HG02973 (cell line): ENCODE data around the gene SFTPD.
"Not testable (repeated sequence)": the region's sequence is repeated elsewhere in the genome, so short reads cannot be mapped to it uniquely, and the experiment has no call there.

Source experiments
- ATAC-seq: cut with Tn5 transposase; IDR thresholded peaks from one replicate; pipeline ENCODE4 v1.9.1; 2021; ENCODE audit warnings: moderate library complexity; ENCODE audit not compliant: unreplicated experiment

The SFTPD gene

DNA sequence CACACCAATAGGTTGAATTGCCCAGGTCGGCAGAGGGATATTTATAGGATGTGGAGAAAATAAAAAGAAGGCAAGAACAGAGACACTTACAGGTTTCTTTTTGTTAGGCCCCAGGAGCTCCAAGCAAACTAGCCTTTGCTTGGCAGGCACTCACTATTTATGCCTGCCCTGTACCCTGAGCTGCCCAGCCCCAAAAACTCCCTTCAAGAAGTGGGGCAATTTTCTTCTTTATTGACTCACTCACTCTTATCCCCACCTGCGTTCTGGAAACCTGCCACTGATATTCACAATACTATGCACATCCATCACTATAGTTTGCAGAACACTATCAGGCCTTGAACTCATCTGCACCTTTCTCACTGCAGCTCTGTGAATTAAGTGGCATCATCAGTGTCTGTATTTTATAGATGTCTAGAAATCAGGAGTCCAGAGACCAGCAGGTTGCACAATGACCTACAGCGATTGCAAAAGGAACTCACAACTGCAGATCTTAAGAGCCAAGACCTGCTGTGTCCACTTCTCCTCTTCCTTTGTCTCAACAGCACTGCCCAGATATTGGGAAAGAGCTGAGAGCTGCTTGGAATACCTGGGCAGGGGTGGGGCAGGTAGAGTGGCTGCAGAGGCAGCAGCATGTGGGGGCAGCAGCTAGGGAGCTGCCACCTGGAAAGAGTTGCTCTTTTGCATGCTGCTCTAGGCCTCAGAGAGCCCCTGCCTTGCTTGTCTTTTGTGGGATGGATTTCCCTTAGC, at the start of gene SFTPD:
Gene SFTPD, minus strand, starts transcription at position 130 of the 747 bp plus-strand sequence. CDS start 2,446 bp downstream, outside the sequence.
- no peak for ATAC-seq

DNA sequence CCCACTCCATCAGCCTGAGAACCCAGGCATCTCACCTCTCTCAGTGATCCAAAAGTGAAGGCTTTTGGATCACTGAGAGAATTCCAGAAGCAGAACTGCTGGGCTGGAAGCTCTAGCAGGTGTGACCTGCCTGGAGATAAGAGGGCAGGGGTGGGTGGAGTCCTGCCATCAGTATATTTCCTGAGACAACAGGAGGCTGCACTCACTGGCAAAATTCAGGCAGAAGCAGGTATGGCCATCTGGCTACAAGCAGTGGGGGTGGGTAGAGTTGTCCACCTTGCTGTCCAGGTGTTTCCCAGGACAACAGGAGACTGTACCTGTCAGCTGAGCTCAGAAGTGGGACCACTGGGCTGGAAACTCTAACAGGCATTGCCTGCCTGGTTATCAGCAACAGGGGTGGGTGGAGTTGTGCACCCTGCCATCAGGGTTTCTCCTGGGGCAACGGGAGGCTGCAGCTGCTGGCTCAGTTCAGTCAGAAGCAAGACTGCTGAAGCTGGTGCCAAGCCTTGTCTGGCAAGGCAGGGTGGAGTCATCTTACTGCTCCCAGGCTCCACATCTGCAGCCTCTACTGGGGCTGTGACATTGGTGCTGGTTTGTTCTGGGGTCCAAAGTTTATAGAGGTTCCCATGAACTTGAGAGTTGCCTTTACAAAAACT, 47.2 kb upstream of the SFTPD start:
- ATAC-seq: no peak

- ATAC-seq: no peak
Measured at GRCh38 chr10:79994556-79994955, 45.7 kb upstream of the SFTPD start.

GRCh38 chr10:79988199-79988598, 39.3 kb upstream of the SFTPD start:
- ATAC-seq: not testable (repeated sequence)

DNA sequence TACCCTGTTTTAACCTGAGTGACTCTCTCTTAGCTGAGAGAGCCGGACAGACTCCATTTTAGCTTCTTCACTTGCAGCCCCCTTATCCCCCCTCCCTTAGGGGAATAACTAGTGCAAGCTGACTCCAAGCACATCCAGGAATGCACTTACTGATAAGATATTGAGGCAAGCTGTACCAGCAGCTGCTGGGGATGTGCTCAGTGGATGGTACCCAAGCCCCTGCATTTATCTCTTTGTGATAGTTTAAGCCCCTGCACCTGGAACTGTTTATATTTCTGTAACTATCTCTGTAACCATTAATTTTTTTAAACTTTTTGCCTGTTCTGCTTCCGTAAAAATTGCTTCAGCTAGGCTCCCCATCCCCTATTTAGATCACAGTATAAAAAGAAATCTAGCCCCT, 37.8 kb upstream of the SFTPD start:
- ATAC-seq: not testable (repeated sequence)

DNA sequence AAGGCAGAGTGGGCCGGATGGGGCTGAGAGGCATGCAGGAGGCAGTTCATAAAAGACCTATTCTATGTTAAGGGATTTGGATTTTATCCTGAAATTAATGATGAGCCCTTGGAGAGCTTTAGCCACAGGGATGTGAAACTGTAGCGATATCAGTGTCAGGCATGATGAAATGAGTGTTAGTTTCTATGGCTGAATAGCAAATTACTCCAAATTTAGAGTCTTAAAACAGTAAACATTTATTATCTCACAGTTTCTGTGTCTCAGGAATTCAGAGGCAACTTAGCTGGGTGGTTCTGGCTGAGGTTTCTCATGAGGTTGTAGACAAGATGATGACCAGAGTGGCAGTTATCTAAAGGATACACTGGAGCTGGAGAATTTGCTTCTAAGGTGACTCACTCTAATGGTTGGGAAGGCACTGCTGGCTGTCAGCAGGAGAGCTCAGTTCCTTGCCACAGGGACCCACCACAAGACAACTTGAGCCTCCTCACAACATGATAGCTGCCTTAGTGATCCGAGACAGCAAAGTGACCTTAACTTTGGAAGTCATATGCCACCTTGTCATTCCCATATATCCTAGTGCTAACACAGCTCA, 36.7 kb upstream of the SFTPD start:
- no peak for ATAC-seq

DNA sequence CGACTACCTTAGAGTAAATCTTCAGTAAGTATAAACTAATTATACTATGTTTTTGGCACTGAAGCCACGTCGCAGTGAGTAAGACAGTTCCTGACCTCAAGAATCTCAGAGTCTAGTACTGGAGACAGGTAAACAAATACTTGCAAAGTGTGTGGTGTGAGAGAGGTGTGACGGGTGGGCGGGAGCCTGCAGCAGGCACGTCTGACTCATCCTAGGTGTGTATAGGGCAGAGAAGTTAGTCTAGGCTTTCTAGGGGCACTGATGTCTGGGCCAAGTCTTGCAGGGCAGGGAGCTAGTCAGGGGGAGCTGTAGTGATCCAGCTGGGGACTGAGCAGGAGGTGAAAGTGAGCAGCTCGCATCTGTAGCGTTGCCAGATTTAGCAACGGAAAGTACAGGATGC, 35.9 kb upstream of the SFTPD start:
- peak; percentile 81 for ATAC-seq

DNA sequence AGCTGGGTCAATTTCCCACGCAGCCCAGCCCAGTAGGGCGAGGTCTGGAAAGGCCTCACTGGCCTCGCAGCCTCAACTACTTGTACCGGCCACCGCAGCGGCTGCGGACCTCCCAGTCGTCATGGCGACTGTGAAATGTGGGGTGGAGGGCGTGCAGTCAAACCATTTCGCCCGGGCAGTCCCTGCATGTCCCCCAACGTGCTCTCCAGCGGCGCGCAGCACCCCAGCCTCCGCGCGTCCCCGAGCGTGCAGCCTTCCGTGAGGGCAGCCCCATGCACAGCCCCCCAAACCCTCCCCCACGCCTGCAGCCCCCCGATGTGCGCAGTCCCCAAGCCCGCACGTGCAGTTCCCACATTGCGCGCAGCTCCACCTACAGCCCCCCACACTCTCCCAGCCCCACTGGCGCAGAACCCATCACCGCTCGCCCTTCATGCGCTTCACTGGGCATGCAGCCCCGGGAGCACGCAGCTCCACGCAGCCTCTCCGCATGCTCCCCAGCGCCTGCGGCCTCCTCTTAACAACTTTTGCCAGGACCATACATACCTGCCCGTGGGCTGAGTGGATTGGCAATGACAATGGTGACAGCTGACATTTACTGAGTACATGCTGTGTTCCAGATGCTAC, 34.5 kb upstream of the SFTPD start:
- no peak for ATAC-seq

DNA sequence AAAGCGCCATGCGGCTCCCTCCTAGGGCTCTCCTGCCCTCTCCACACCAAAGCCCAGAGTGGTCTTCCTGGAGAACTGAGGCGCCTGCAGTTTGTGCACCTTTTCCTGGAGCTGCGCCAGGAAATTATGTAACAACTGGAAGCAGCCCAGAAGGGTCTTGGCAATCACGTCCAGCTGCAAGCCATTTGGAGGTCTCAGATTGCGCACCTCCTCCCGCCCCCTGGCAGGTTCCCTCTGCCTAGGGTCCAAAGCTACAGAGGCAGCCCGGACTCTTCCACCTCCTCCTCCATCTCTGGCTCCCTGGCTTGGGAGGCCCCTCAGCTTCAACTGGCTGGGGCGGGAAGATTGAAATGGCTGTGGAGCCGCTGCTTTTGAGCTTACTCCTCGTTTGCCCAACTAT, 34.0 kb upstream of the SFTPD start:
- ATAC-seq: no peak

GRCh38 chr10:79982362-79982800, 33.5 kb upstream of the SFTPD start:
- no peak for ATAC-seq

DNA sequence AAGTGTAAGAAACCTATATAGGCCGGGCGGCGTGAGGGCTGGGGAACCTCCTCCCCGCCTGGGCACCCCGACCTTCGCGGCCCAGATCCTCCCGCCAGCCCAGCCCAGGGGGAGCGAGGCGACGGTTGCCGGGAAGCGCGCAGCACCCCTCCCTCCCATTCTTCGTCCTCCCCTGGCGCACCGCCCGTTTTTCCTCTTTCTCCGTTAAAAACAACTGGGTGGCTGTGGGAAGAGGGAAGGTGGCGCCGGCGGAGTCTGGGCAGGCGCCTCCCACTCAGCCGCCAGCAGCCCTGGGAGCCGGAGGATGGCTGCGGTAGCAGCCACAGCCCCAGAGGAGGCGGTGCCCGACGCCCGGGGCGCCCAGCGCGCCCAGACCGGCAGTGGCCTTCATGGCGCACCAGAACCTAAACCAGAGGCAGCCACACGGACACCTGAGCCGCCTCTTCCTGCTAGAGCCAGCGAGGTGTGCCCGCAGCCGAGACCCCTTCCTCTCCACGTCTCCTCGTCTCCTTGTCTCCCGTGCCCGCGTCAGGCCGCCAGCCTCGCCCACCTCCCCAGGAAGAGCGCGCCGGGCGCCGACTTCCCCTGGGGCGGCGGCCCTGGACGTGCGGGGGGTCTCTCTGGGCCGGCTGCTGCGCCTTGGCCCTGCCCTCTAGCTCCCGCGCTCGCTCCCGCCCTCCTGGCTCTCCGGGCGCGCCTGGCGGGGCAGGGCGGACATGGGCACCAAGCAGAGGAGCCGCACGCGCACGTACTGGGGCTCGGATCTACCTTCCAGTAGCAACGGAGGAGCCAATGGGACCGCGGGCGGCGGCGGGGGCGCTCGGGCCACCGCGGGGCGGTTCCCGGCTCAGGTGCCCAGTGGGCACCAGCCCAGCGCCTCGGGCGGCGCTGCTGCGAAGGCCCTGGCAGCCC, 32.8 kb upstream of the SFTPD start:
- ATAC-seq: no peak

DNA sequence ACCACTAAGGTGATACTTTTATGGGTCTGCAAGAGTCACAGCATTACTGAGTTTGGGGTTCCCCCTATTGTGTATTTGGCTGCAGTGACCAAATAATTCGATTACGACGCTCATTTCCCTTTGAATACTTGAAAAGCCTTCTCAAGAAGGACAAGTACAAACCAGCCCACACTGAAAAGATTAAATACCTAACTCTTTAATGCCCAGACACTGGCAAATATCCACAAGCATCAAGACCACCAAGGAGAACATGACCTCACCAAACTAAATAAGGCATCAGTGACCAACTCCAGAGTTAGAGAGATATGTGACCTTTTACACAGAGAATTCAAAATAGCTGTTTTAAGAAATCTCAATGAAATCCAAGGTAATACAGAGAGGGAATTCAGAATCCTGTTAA, 31.8 kb upstream of the SFTPD start:
- ATAC-seq: no peak

DNA sequence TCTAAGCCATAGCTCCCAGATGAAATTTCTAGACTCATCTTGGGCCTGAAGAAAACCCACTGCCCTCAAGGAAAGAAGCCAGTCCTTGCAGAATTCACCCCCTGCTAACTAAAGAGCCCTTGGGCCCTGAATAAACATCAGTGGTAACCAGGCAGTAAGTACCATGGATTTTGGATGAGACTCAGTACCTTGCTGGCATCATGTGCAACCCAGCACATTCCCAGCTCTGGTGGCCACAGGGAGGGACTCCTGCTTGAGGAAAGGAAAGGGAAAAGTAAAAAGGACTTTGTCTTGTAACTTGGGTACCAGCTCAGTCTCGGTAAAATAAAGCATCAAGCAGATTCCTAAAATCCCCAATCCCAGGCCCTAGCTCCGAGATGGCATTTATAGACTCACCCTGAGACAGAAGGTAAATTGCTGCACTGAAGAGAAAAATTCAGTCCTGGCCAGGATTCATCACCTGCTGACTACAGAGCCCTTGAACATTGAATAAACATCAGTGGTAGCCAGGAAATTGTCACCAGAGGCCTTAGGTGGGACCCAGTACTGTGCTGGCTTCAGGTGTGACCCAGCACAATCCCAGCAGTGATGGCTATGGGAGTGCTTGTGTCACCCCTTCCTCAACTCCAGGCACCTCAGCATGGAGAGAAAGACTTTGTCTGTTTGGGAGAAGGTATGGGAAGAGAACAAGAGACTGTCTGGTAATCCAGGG, 31.2 kb upstream of the SFTPD start:
- ATAC-seq: no peak

DNA sequence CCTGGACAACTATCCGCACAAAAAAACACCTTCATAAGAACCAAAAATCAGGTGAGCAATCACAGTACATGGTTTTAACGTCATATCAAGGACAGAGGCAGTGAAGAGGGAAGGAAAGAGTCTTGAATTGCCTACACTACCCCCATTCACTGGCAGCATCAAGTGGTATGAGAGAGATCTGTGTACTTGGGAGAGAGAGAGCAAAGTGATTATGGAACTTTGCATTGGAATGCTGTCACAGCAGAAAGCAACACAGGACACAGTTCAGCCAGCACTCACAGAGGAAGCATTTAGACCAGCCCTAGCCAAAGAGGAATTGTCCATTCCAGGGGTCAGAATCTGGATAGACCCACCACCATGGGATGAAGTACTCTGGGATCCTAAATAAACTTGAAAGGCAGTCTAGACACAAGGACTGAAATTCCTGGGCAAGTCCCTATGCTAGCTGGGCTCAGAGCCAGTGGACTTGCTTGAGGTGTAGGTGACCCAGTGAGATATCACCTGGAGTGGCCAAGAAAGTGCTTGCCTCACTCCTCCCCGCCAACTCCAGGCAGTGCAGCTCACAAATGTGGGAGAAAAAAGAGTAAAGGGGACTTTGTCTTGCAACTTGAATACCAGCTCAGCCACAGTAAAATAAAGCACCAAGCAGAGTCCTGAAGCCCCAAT, 30.5 kb upstream of the SFTPD start:
- ATAC-seq: no peak

DNA sequence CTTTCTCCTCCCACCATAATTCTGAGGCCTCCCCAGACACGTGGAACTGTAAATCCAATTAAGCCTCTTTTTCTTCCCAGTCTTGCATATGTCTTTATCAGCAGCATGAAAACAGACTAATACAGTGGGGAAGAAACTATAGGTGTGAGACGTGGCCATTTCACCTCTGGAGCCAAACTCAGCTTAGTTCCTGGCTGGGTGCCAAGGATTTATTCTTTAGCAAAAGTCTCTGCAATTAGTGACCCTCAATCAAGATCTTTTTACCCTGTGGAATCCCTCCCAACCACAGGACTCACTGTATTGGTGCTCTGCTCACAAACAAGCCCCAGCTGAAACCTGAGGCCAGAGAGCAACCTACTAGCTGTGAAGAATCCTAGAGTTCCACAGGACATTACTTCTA, 28.1 kb upstream of the SFTPD start:
- no peak for ATAC-seq

DNA sequence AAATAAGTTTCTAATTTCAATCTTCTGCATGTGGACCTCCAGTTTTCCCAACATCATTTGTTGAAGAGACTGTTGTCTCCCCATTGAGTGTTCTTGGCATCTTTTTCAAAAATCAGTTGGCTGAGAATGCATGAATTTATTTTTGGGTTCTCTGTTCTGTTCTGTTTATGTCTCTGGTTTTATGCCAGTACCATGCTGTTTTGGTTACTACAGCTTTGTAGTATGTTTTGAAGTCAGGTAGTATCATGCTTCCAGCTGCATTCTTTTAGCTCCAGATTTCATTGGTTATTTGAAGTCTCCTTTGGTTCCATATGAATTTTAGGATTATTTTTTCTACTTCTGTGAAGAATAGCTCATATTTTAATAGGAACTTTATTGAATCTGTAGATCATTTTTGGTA, 21.2 kb upstream of the SFTPD start:
- no peak for ATAC-seq

DNA sequence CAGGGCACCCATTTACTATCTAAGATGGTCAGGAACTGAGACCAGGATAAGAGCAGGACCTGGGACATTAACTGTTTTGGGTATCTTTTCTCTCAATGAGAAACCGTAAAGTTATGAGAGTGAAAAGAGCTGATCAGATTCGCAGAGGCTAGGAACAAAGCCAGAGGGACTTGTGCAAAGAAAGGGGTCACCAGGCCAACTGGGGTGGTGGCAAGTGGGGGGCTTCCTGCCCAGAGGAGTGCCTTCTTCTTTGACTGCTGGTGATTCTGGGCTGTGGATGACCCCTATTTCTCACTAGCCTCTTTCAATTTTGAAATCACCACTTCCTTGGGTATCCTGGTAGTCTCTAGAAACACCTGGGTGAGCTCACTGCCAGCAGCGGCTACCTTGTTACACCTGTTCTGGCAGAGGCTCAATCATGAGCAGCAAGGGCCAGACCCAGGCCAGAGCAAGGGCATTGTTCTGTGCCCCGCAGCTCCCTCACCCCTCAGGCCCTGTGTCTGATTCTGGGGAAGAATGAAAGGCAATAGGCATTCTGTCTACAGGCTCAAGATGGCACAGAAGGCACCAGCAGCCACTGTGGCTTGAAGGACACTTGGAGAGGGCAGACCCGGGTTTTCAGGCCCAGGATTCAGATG, 999 bp downstream of the SFTPD start:
- no peak for ATAC-seq

- ATAC-seq: no peak
Measured at GRCh38 chr10:79947083-79947415, 1.9 kb downstream of the SFTPD start.
